ENCODE results near the gene TSPY1.
"Not testable (repeated sequence)": the region's sequence is repeated elsewhere in the genome, so short reads cannot be mapped to it uniquely, and the experiment has no call there.

TSPY1 gene, protein sequence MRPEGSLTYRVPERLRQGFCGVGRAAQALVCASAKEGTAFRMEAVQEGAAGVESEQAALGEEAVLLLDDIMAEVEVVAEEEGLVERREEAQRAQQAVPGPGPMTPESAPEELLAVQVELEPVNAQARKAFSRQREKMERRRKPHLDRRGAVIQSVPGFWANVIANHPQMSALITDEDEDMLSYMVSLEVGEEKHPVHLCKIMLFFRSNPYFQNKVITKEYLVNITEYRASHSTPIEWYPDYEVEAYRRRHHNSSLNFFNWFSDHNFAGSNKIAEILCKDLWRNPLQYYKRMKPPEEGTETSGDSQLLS

DNA sequence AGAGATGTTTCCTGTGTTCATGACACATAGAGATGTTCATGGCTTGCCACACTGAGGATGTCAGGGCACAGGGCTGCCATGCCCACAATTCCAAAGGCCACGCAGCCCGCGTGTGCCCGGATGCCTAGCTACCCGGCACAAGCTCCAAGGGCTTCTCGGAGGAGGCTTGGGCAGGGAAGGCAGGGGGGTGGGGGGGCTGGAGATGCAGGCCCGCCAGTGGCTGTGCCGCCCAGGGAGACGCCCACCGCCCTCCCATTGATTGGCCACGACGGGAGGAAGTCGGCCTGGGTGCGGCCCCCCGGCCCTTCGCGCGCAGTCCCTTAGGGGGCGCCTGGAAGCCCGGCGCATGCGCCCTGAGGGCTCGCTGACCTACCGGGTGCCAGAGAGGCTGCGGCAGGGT lies at the start of gene TSPY1:
TSPY1 (plus strand) TSS at position 301 of the 400 bp plus-strand sequence; CDS start at position 347, 46 bp downstream.
- not testable (repeated sequence) for DNase-seq (ENCODE audit: low read depth)

DNA sequence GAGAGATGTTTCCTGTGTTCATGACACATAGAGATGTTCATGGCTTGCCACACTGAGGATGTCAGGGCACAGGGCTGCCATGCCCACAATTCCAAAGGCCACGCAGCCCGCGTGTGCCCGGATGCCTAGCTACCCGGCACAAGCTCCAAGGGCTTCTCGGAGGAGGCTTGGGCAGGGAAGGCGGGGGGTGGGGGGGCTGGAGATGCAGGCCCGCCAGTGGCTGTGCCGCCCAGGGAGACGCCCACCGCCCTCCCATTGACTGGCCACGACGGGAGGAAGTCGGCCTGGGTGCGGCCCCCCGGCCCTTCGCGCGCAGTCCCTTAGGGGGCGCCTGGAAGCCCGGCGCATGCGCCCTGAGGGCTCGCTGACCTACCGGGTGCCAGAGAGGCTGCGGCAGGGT lies 20.2 kb downstream of the TSPY1 start, which contains the start of gene TSPY9:
TSPY9 (plus strand) TSS at position 301 of the 400 bp plus-strand sequence; CDS start at position 347, 46 bp downstream.
- DNase-seq (ENCODE audit: low read depth) = not testable (repeated sequence)

DNA sequence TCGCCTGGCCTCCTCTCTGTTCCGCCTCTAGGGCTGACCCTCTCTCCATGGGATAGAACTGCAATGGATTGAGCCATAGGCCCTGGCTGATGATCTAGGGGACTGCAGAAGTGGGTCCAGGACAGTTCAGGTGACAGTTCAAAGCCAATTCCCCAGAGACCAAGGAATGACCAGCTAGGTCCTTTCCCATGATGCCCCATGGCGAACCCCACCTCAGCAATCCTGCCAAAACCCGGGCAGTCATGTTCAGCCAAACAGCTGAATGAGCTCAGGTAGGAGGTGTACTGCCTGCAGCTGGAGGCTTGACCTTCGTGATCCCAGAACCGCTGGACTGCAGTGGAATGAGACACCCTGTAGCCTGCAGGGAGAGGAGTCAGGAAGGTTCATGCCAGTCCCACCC lies 37.6 kb downstream of the TSPY1 start:
- not testable (repeated sequence) for DNase-seq (ENCODE audit: low read depth)

DNA sequence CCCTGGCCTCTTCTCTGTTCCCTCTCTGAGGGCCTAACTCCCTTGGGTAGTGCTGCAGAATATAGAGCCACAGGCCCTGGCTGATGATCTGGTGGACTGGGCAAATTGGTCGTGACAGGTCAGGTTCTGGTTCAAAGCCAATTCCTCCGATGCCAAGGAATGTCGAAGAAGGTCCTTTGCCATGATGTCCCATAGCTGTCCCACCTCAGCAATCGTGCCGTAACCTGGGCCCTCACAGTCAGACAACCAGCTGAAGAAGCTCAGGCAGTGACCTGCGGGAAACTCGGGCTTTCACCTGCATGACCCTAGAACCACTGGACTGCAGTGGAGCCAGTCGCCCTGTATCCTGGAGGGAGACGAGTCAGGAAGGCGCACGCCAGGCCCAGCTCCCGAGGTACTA lies 49.5 kb downstream of the TSPY1 start:
- DNase-seq (ENCODE audit: low read depth) = not testable (repeated sequence)

All from activated T-cell treated with anti-CD3 and anti-CD28 coated beads for 48 hours (primary cell).